Stomach (tissue), 4 donors: ENCODE data around the gene LITAFD.

Experiments
- EP300 ChIP-seq: sonication (generic); formaldehyde crosslinking; IDR thresholded peaks from one replicate; pipeline ENCODE4 v1.6.1; 2017; ENCODE audit warnings: antibody characterized with exemption
- POLR2A ChIP-seq, 4 donors: fragments of 450-650 bp; IDR thresholded peaks; one replicate each; pipeline ENCODE4 v1.6.1; 2016; ENCODE audit warnings: antibody characterized with exemption in 4 of 4, control low read depth in 2 of 4, mild to moderate bottlenecking in 1 of 4, moderate library complexity in 1 of 4
- TF ChIP-seq, protein P1 (sequence below), 7 experiments: fragments of 450-650 bp in 4 of 7; fragments of 200-600 bp in 3 of 7; sonication (generic) in 3 of 7; IDR thresholded peaks; one replicate each; pipeline ENCODE4 v1.5.1; 2016 to 2019; ENCODE audit warnings: antibody characterized with exemption in 7 of 7, control low read depth in 2 of 7, mild to moderate bottlenecking in 1 of 7

DNA sequence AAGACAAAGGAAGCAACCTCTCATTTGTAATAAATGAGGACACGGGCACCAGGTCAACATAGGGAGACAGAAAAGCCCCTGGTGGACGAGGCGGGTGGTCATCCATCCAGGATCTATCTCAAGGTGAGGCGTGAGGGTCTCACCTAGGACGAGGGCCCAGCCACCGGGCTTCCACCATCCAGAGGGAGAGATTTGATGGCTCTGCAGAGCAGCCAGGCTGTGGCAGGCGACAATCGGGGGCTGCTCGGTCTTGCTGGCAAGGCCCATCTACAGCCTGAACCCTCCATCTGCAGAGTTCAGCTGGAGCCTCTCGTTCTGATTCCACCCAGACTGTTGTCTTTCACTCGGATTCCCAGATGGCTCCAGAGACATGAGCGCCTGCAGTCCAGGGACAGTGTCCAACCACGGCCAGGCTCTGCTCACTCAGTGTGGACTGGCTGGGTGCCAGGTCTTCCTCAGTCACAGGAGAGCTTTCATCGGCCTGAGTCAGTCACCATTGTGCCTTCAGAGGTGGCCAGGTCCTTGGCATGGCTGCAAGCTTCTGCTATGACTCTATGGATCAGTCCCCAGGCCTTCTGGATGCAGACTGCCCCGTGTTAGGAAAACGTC lies 5.9 kb downstream of the LITAFD start:
- TF ChIP-seq POLR2A (IDR thresholded peaks at IDR 0.05): no peak
- TF ChIP-seq, protein P1, sequence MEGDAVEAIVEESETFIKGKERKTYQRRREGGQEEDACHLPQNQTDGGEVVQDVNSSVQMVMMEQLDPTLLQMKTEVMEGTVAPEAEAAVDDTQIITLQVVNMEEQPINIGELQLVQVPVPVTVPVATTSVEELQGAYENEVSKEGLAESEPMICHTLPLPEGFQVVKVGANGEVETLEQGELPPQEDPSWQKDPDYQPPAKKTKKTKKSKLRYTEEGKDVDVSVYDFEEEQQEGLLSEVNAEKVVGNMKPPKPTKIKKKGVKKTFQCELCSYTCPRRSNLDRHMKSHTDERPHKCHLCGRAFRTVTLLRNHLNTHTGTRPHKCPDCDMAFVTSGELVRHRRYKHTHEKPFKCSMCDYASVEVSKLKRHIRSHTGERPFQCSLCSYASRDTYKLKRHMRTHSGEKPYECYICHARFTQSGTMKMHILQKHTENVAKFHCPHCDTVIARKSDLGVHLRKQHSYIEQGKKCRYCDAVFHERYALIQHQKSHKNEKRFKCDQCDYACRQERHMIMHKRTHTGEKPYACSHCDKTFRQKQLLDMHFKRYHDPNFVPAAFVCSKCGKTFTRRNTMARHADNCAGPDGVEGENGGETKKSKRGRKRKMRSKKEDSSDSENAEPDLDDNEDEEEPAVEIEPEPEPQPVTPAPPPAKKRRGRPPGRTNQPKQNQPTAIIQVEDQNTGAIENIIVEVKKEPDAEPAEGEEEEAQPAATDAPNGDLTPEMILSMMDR (IDR thresholded peaks at IDR 0.05): no peak
- no peak for TF ChIP-seq EP300
